A673 (cell line): ENCODE results near the gene KCNIP1. TPM values are rescaled to one million over a fixed set of nuclear protein-coding genes. Genes with fewer than 3 reads are reported as not detected.

ENCODE experiments used
- BruUV-seq: library from RNA; stranded (reverse); fragments of 400-500 nt; replicated peaks from 2 replicates; lab custom pipeline; 2021; lab: Mats Ljungman, UMichigan
- CTCF ChIA-PET: fragments of 300-600 bp; sonication (Branson Sonifier 250); formaldehyde crosslinking; loops from one replicate; lab custom pipeline; 2022; ENCODE audit warnings: antibody characterized with exemption; lab: Charles Lee
- POLR2A ChIA-PET: fragments of 300-600 bp; sonication (Branson Sonifier 250); formaldehyde crosslinking; loops from one replicate; lab custom pipeline; 2022; ENCODE audit warnings: antibody characterized with exemption; ENCODE audit not compliant: low non-redundant PET; lab: Charles Lee
- DNase-seq: peaks from one replicate; pipeline ENCODE4 v3.0.0-alpha.2; 2015; ENCODE audit warnings: low spot score
- H3K27ac ChIP-seq: fragments of 200-600 bp; sonication (generic); 2 replicates; pipeline ENCODE4 v1.5.1; 2016; ENCODE audit warnings: mixed run types, low read depth, mild to moderate bottlenecking, mixed read lengths, antibody characterized with exemption, low read length; ENCODE audit not compliant: poor library complexity, severe bottlenecking
- H3K27me3 ChIP-seq: fragments of 200-600 bp; sonication (generic); replicated peaks from 2 replicates; pipeline ENCODE4 v1.6.1; 2017; ENCODE audit warnings: mixed run types, low read depth, mild to moderate bottlenecking, mixed read lengths, antibody characterized with exemption, low read length; ENCODE audit not compliant: insufficient read depth, poor library complexity
- H3K36me3 ChIP-seq: fragments of 200-600 bp; sonication (generic); 2 replicates; pipeline ENCODE4 v1.6.1; 2016; ENCODE audit warnings: mixed run types, mild to moderate bottlenecking, mixed read lengths, antibody characterized with exemption, low read length; ENCODE audit not compliant: insufficient read depth, poor library complexity, severe bottlenecking
- H3K4me1 ChIP-seq: fragments of 200-600 bp; sonication (generic); 2 replicates; pipeline ENCODE4 v1.6.1; 2017; ENCODE audit warnings: mixed run types, mild to moderate bottlenecking, mixed read lengths, antibody characterized with exemption, low read length; ENCODE audit not compliant: insufficient read depth, poor library complexity, severe bottlenecking
- H3K4me3 ChIP-seq: fragments of 200-600 bp; sonication (generic); 2 replicates; pipeline ENCODE4 v1.5.1; 2016; ENCODE audit warnings: low read depth, mixed run types, mild to moderate bottlenecking, mixed read lengths, low read length; ENCODE audit not compliant: poor library complexity, severe bottlenecking
- H3K9me3 ChIP-seq: fragments of 200-600 bp; sonication (generic); 2 replicates; pipeline ENCODE4 v1.6.1; 2016; ENCODE audit warnings: mixed run types, low read depth, mild to moderate bottlenecking, mixed read lengths, antibody characterized with exemption, low read length; ENCODE audit not compliant: poor library complexity, severe bottlenecking
- EZH2 ChIP-seq: fragments of 200-600 bp; sonication (generic); IDR thresholded peaks from 2 replicates; pipeline ENCODE4 v1.6.1; 2017; ENCODE audit warnings: borderline replicate concordance, low read depth, mild to moderate bottlenecking, mixed read lengths, antibody characterized with exemption, low read length; ENCODE audit not compliant: poor library complexity, severe bottlenecking
- intact Hi-C: fragments of 100-400 bp; cut with micrococcal nuclease; formaldehyde crosslinking; loops from one replicate; pipeline ENCODE4 v1.10.0; 2022; ENCODE audit not compliant: unreplicated experiment
- total RNA-seq: library from RNA; stranded (reverse); gene quantifications from 2 replicates; pipeline ENCODE4 v1.2.3, GENCODE V29; 2021
- TF ChIP-seq, protein P1 (sequence below): fragments of 300-800, 200-600 bp; sonication (generic); conservative IDR thresholded peaks from 2 replicates; pipeline ENCODE4 v1.5.1; 2017; ENCODE audit warnings: low read depth, mild to moderate bottlenecking, antibody characterized with exemption, low read length, moderate library complexity, mixed read lengths

The KCNIP1 gene
- total RNA-seq, 1 experiment from 2014 or later = 3.7 TPM

DNA sequence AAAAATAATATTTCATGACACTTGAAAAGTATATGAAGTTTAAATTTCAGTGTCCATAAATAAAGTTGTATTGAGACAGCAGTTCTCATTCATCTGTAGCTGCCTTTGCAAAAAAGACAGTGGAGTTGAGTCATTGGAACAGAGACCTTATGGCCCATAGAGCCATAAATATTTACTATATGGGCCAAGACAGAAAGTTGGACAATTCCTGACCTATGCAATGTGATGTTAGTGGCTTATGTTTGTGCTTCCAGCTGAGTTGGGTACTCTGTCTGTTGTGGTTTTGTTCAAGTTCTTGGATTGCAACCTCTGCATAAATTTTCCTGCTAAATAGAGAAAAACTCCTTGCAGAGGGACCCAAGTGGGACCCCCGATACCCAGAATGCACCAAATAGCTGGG lies 69.8 kb downstream of the KCNIP1 start:
- CTCF ChIA-PET = no interaction called here
- TF ChIP-seq EZH2 = no peak
- TF ChIP-seq, protein P1, sequence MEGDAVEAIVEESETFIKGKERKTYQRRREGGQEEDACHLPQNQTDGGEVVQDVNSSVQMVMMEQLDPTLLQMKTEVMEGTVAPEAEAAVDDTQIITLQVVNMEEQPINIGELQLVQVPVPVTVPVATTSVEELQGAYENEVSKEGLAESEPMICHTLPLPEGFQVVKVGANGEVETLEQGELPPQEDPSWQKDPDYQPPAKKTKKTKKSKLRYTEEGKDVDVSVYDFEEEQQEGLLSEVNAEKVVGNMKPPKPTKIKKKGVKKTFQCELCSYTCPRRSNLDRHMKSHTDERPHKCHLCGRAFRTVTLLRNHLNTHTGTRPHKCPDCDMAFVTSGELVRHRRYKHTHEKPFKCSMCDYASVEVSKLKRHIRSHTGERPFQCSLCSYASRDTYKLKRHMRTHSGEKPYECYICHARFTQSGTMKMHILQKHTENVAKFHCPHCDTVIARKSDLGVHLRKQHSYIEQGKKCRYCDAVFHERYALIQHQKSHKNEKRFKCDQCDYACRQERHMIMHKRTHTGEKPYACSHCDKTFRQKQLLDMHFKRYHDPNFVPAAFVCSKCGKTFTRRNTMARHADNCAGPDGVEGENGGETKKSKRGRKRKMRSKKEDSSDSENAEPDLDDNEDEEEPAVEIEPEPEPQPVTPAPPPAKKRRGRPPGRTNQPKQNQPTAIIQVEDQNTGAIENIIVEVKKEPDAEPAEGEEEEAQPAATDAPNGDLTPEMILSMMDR = no peak
- Histone ChIP-seq H3K4me1 (no peaks in the 10 kb centered on the region), H3K9me3 (no peaks in the 10 kb centered on the region), H3K27ac (no peak overlapping the region), H3K36me3 (no peaks in the 10 kb centered on the region), H3K4me3 (no peak overlapping the region), H3K27me3 (peaks cover 6% of the 10 kb centered on the region)
- intact Hi-C loops = no loop called here
- no peak for DNase-seq
- POLR2A ChIA-PET = no interaction called here
- BruUV-seq = no TSS peak

DNA sequence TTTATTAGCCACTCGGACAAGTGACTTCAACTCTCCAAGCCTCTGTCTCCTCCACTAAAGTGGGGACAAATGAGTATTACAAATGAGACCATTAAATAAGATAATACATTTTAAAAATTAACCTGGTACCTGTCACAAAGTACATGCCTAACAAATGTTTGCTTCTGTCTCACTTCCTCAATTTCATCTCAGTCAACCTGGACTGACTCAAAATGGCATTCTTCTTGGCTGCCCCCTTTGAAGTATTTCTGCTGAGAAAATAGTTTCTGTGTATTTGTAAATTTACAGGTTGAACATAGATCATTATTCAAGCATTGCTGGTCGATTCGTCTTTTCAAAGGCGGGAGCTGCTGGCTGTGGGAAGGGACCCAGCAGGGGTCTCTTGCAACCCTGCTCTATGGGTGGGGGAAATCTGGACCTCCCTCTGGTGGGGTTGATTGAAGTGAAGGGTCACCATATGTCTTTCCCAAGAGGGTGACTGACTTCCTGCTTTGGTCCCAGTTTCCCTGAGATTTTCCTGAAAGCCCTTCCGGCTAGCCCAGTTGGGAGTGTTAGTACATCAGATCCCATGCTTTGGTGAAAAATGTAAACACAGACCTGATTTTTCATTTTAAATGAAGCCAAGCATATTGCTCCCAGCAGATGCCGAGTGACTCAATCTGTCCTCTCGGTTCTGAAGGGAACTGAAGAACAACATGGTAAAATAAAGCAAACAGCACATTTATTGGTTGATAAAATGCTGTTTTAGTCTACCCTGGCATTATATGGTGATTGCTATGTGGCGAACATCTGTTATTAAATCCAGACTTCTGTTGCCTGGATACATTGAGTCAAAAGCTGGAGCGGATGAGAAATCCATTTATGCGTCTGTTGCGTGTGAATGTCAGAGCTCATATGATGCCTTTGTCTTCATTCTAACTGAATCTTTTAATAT lies 73.0 kb downstream of the KCNIP1 start:
- intact Hi-C loops = no loop called here
- no peak for DNase-seq
- Histone ChIP-seq H3K36me3 (no peaks in the 10 kb centered on the region), H3K9me3 (no peaks in the 10 kb centered on the region), H3K27ac (no peak overlapping the region), H3K27me3 (peaks cover 3% of the 10 kb centered on the region), H3K4me1 (no peaks in the 10 kb centered on the region), H3K4me3 (no peak overlapping the region)
- no TSS peak for BruUV-seq
- TF ChIP-seq, protein P1 = no peak
- TF ChIP-seq EZH2 = no peak
- POLR2A ChIA-PET = no interaction called here
- CTCF ChIA-PET = no interaction called here

DNA sequence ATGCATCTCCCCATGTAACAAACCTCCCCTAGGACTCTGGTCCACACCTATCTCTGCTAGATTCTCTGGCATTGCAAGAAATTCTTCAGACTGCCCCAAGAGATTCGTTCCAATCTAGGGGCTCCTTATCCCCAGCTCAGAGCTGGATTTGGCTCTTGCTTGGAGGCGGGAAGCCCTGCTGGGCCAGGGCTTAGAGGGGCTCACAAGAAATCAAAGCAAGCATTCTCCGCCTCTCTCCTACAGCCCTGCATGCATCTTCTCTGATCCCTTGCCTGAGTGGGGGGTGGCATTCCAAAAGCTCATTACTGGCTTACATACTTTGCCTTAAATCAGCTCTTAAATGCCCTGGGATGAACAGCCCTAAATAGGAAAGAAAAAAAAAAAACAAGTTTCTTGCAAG lies 75.8 kb downstream of the KCNIP1 start:
- Histone ChIP-seq H3K4me3 (no peak overlapping the region), H3K27me3 (peaks cover 3% of the 10 kb centered on the region), H3K4me1 (no peaks in the 10 kb centered on the region), H3K36me3 (no peaks in the 10 kb centered on the region), H3K27ac (no peak overlapping the region), H3K9me3 (no peaks in the 10 kb centered on the region)
- DNase-seq = no peak
- POLR2A ChIA-PET = no interaction called here
- TF ChIP-seq, protein P1 = no peak
- no peak for TF ChIP-seq EZH2
- CTCF ChIA-PET = no interaction called here
- BruUV-seq = no TSS peak
- intact Hi-C loops = no loop called here
